Right renal pelvis (tissue), 4 donors: ENCODE measurements around the gene TFAP2D. TPM values are rescaled to one million over a fixed set of nuclear protein-coding genes. Genes with fewer than 3 reads are reported as not detected.

Experiments used
- DNase-seq, 4 donors: peaks; one replicate each; pipeline ENCODE4 v3.0.0-alpha.2; 2013; ENCODE audit warnings: low read depth in 4 of 4, low spot score in 3 of 4, missing footprints in 1 of 4
- polyA plus RNA-seq, 4 donors: library from polyadenylated mRNA; unstranded; fragments of 120-200 nt; gene quantifications; one replicate each; pipeline ENCODE4 v1.2.1, GENCODE V29; 2013; ENCODE audit not compliant: insufficient read length in 4 of 4

Gene TFAP2D
- polyA plus RNA-seq, 4 donors = not detected

DNA sequence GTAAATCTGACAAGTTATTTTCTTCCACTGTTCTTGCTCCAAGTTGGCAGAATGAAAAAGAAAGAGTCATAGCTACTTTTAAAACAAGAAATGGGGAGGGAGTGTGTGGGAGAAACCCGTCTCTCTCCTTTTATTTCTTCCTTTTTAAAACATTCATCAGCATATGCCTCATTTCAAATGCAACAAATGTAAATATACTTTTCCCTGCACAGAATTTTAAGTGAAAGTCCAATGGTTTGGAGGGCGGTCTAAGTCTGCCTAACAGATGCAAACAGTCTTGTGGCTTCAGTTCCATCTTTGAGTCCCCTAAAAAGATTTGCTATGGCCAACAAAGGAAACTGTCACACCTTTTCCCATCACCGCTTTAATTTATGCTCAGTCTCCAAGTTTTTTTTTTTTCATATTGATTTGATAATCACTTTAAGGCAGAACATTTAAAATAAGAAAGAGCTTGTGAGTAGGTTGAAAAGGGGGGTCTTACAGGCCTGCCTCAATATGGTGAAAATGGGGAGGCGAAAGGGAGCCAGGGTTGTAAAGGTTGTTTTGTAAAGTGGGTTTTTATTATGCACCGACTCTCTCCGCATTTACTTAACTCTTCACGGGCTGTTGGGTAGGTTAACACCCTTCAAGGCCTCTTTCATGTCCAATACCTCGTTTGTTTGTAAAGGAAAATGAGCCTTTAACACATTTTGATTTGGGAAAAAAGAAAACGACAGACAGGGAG lies 4.6 kb downstream of the TFAP2D start:
- DNase-seq = no peak

DNA sequence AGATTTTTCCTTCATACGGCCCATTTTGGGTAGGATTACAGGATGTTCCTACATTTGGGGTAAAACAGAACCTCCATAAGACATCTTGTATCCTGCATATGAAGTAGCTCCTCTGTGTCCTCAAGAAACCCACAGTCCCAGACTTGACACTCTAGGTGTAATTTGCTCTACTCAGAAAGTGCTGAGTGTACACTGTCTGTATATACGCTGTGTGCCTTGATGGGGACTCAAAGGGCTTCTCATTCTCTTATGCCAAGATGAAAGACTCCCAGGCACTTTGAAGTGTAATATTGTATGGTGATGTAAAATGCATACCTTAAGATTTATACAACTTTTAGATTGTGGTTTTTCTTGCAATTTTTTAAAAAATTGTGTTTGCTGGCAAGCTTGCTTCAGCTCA lies 5.2 kb downstream of the TFAP2D start:
- no peak for DNase-seq

DNA sequence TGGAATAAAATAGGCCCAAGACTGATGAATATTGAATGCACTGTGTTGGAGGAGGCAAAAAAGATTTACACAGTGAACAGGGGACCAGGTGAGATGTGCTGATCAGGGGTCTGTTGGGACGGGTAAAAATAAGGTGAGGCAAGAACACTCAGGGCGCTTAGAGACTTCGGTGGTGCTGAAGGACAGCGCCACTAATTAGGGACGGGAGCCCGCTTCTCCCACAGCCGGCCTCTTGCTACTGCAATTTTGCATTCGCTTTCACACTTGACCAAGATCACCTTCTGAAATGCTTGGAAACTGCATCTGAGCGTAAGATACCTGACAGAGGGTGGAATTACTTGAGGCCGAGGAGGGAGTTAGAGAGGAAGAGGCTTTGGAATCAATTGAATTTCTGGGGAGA lies 7.3 kb downstream of the TFAP2D start:
- peak; percentile 20 to 39 (median 26) for DNase-seq

DNA sequence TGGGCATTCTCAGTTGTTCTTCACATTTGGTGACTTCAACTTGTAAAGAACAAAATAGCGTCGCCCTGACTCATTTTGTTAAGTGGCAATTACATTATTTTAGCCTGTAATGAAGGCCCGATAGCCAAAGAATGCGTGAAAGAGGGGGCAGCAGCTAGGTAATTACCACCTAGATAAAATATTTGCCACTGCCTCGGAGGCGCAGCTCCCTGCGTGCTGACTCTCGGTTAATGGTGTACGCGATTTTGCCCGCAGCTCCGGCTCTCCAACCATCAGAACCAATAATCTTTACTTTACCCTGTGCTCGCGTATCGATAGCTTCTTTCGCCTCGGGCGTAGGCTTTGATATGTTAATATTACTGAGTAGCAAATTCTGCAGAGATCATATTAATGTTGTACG lies 8.7 kb downstream of the TFAP2D start:
- no peak for DNase-seq

- no peak for DNase-seq
Measured at GRCh38 chr6:50722829-50723554, 9.7 kb downstream of the TFAP2D start.

DNA sequence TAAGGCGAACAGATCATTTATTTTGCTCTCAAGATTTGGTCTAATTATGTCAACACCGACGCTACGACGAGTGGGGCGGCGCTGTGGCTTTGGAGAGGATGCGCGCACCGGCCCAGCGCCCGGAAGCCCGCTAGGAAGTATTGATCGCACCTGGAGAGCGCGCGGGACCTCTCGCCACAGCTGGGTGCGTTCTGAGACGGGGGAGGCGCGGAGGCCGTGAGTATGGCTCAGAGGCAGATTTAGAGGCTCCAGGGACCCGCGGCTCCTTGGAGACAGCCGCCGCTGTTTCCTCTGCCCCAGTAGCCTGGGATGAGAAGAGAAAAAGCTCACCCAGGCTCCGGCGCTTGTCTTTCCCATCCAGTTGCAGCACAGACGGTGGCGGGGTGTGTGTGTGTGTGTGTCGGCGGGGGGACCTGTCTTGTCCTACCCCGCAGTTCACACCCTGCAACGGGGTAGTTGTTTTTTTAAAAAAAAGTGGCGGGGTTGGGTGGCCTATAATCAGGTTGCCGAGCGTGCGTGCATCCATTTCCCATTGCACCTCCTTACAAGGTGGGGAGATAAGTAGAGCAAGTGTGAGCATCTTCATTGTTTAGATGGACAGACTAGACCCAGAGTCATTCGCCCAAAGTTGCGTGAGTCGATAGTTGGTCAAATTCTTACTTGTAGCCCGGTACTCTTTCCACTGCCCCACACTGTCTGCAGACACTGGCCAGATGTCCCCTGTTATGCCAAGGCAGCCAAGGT lies 11.2 kb downstream of the TFAP2D start:
- no peak for DNase-seq

DNA sequence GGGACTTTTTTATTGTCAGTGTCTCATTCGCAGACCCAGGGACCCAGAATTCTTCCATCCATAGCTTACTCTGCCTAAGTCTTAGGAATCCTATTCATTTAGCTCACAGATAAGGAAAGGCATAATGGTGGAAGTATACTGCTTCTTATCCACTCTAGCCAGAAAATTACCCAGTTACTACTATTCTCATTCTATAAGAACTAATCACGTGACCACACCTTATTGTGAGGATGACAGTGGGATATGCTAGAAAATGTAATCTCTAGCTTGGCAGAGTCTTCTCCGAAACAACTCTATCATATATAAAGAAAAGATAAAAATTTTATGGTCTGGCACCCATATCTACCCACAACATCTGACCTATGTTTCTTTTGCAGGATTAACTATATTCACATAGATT lies 21.2 kb downstream of the TFAP2D start:
- no peak for DNase-seq

DNA sequence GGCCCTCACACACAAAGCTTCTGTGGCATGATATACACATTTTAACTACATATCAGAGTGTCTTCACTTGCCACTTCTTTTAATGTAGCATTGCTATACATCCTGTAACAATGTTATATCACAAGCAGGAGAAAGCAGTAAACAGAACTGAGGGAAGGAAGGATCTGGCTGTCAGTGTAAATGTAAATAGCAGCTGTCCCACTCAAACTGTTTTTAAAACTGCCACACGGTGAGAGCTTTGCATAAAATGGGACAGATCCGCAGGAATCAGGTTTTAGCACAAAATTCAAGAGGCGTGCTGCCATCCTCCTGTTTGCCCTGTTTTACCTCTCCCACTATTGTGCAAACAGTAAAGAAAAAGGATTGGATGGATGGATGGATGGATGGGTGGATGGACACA lies 28.8 kb downstream of the TFAP2D start:
- DNase-seq = no peak

GRCh38 chr6:50744976-50745375 lies 31.6 kb downstream of the TFAP2D start:
- DNase-seq = no peak

GRCh38 chr6:50762798-50763197 lies 49.5 kb downstream of the TFAP2D start:
- DNase-seq = no peak

GRCh38 chr6:50778696-50779095 lies 65.4 kb downstream of the TFAP2D start:
- no peak for DNase-seq

DNA sequence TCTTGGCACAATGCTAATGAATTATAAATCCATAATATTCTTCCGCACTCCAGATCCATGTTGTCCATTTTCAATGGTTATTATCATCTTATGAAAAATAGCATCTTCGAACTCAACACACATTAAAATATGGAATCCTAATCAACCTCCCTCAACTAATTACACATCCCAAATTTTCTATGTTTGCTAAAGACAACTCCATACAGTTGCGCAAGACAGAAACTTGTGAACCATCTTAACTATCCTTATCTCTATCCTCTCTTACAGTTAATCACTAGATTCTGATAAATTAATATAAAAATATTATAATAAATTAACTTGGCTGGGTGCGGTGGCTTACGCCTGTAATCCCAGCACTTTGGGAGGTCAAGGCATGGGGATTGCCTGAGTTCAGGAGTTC lies 67.1 kb downstream of the TFAP2D start:
- no peak for DNase-seq

DNA sequence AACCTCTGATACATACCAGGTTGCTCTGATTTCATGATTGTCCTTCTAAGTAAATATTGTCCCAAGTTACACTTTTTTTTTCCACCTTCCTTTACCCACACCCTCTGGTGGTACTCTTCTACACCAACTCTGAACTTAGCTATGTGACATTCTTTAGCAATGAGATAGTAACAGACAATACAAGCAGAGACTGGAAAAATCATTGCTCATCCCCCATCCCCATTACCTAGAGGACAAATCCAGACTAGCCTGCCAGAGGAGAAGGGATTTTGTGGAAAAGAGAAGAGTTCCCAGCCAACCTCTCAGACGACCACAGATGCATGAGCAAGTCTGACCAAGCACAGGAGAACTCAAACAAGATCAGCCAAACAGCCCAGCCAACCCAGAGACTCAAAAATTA lies 72.6 kb downstream of the TFAP2D start:
- DNase-seq = no peak

GRCh38 chr6:50791900-50792508 lies 78.7 kb downstream of the TFAP2D start:
- peak in 3 of 4 donors; percentile 7 to 18 (median 15) for DNase-seq

DNA sequence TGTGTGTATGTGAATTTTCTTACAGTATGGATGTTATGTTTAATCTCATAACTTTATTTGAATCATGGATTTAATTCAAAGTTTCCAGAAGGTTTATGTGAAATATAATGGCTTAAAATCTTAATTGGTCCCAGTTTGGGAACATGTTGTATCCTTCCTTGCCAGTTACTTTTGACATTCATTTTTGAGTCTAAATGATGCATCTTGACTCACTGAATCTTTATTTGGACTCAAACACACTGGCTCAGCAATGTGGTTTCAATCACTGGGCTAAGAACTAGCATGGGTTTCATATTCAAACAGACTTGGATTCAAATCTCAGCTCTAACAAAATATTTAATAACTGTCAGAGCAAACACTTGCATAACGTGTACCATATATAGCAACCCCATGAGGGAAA lies 79.4 kb downstream of the TFAP2D start:
- DNase-seq = no peak

DNA sequence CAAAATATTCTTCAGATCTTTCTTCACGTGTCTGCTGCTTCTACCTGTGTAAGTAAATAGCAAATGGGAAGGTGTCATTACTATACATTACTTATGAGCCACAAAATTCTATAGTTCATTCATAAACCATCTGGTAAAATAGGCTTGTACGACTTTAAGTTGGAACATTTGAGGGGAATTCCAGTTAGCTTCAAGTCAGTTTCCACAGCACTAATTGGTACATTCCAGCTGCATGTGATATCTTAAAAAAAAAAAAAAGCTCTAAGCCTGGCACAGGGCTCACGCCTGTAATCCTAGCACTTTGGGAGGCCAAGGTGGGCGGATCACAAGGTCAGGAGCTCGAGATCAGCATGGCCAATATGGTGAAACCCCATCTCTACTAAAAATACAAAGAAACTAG lies 82.2 kb downstream of the TFAP2D start:
- DNase-seq = no peak

DNA sequence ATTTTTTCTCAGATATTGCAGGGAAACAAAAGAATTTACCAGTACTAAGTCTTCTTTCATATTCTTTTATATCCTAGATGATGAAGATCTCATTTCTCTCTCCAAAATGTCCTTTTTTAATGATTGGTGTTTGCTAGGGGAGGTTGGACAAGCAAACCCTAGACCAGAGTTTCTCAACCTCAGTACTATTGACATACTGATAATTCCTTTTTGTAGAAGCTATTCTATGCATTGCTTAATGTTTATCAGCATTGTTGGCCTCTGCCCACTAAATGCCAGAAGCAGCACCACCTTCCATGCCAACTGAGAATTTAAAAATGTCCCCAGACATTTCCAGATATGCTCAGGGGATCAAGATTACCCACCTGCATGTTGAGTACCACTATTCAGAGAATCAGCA lies 91.0 kb downstream of the TFAP2D start:
- no peak for DNase-seq

DNA sequence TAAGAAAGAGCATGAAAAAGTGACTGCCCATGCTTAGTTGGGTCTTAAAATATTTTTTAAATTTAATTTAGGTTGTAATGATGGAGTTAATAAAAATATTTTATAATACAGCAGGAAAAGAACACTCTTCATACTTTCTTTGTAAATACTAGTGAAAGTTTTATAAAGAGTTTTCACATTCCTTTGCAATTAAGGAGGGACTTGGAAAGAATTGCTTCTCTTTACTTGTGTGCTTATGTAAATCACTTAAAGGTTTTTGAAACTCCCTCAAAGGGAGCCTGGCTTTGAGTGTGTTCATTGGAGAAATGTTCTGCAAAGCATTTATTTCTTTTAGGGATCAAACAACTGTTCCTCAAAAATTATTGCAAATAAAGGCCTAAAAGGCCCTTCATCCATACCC lies 93.7 kb downstream of the TFAP2D start:
- DNase-seq = no peak

DNA sequence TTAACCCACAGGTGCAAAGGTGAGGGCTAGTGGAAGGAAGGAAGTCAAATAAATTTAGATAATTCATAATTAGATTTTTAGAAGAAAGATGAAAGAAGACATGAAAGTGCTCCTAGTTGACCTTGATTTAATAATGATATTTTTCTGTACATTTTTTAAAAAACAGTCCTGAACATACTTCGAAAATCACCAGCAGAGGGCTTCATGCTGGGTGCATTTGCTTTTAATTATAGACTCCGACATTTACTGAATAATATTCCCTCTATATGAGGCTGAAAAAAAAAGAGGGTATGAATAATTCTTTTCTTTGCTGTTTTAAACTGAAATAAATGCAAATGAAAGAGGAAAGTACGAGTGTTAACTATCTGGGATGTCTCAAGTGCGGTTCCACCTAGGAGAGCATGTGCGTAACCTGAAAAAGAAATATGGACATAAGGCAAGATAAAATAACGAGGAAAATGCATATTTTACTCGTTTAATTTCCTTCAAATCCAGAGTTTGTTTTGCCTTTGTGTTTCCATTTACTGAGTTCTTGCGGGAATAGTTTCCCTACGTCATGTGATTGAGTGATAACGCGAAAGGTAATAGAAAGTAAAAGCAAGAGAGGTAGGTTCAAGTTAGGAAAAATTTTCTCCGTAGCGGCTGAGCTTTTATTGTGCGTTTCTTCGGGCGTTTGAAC lies 102.2 kb downstream of the TFAP2D start:
- DNase-seq = no peak

DNA sequence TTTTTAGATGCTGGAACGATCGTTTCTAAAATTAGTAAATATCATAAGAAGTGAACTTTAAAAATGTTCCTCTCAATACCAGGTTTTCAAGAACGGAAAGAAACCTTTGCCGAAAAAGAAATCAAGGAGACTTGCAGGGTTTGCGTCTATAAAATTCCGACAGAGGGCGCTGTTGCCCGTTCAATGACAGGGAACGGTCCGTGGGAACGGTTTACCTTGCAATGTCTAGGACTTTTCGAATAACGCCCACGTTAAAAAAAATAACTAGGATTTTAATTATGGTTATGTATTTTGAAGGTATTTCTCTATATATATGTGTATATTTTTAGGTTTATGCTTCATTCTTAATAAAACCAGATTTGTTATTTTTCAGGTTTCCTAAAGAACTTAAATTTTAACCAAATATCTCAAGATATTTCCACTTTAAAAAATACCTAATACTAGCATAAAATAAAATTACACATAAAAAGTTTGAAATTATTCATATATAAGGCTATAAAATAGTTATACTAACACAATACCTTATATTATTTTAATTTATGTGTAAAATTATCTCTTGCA lies 102.9 kb downstream of the TFAP2D start:
- DNase-seq = peak in 3 of 4 donors; percentile 67 to 77 (median 68)
